RWPE2 (cell line): ENCODE measurements around the gene ARHGEF9.
A peak's percentile ranks its signal among the peaks of the same experiment; 100 is the strongest.

Experiments
- ATAC-seq: fragments of 200-7000 bp; cut with Tn5 transposase; 3 replicates; pipeline ENCODE4 v1.9.1; 2021; ENCODE audit warnings: low read depth
- DNase-seq: peaks from one replicate; pipeline ENCODE4 v3.0.0-alpha.2; 2020; ENCODE audit warnings: low spot score
- H3K27ac ChIP-seq: fragments of 450-650 bp; 2 replicates; pipeline ENCODE4 v1.5.1; 2017; ENCODE audit warnings: mild to moderate bottlenecking; ENCODE audit not compliant: poor library complexity, severe bottlenecking
- H3K27me3 ChIP-seq: fragments of 250-450 bp; sonication (Bioruptor Pico); 2 replicates; pipeline ENCODE4 v1.5.1; 2021; ENCODE audit warnings: mild to moderate bottlenecking, moderate library complexity; ENCODE audit not compliant: insufficient read depth, poor library complexity, severe bottlenecking
- H3K36me3 ChIP-seq: fragments of 250-450 bp; sonication (Bioruptor Pico); 2 replicates; pipeline ENCODE4 v1.5.1; 2020; ENCODE audit warnings: low read depth, mild to moderate bottlenecking, moderate library complexity
- H3K4me1 ChIP-seq: fragments of 250-450 bp; sonication (Bioruptor Pico); 2 replicates; pipeline ENCODE4 v1.5.1; 2021; ENCODE audit warnings: mild to moderate bottlenecking, moderate library complexity; ENCODE audit not compliant: insufficient read depth, poor library complexity, severe bottlenecking
- H3K4me3 ChIP-seq: fragments of 250-450 bp; sonication (Bioruptor Pico); 2 replicates; pipeline ENCODE4 v1.5.1; 2021; ENCODE audit warnings: mild to moderate bottlenecking, moderate library complexity; ENCODE audit not compliant: severe bottlenecking
- H3K9me3 ChIP-seq: fragments of 250-450 bp; sonication (Bioruptor Pico); 2 replicates; pipeline ENCODE4 v1.5.1; 2021; ENCODE audit warnings: mild to moderate bottlenecking, moderate library complexity; ENCODE audit not compliant: severe bottlenecking
- CTCF ChIP-seq: fragments of 450-650 bp; IDR thresholded peaks from one replicate; pipeline ENCODE4 v1.5.1; 2017; ENCODE audit warnings: mild to moderate bottlenecking, moderate library complexity; ENCODE audit not compliant: poor library complexity, severe bottlenecking

The ARHGEF9 gene

GRCh38 chrX:63782515-63782914 is 2.5 kb downstream of the ARHGEF9 start:
- DNase-seq (no peak), ATAC-seq (no peak)
- Histone ChIP-seq H3K27me3 (no peaks in the 10 kb centered on the region), H3K9me3 (no peaks in the 10 kb centered on the region), H3K4me1 (no peaks in the 10 kb centered on the region), H3K36me3 (no peaks in the 10 kb centered on the region), H3K27ac (no peak overlapping the region), H3K4me3 (no peak overlapping the region)
- TF ChIP-seq CTCF = no peak

- no peaks in the 10 kb centered on the region for H3K27me3 ChIP-seq
- H3K36me3 ChIP-seq = no peaks in the 10 kb centered on the region
- H3K4me1 ChIP-seq = no peaks in the 10 kb centered on the region
- H3K27ac ChIP-seq = no peak overlapping the region
- H3K4me3 ChIP-seq = no peak overlapping the region
- no peaks in the 10 kb centered on the region for H3K9me3 ChIP-seq
- no peak for ATAC-seq
- DNase-seq = no peak
- no peak for TF ChIP-seq CTCF
Measured at GRCh38 chrX:63768760-63769159, 16.3 kb downstream of the ARHGEF9 start.

- Histone ChIP-seq H3K27ac (no peak overlapping the region), H3K9me3 (no peaks in the 10 kb centered on the region), H3K27me3 (no peaks in the 10 kb centered on the region), H3K4me3 (no peak overlapping the region), H3K36me3 (no peaks in the 10 kb centered on the region), H3K4me1 (no peaks in the 10 kb centered on the region)
- TF ChIP-seq CTCF = no peak
- ATAC-seq = no peak
- no peak for DNase-seq
Measured at GRCh38 chrX:63765712-63766111, 19.3 kb downstream of the ARHGEF9 start.

- no peaks in the 10 kb centered on the region for H3K27me3 ChIP-seq
- no peak overlapping the region for H3K4me3 ChIP-seq
- H3K9me3 ChIP-seq = no peaks in the 10 kb centered on the region
- peak; percentile 77 for ATAC-seq
- no peak for DNase-seq
- no peaks in the 10 kb centered on the region for H3K4me1 ChIP-seq
- H3K36me3 ChIP-seq = no peaks in the 10 kb centered on the region
- H3K27ac ChIP-seq = no peak overlapping the region
- TF ChIP-seq CTCF = no peak
Measured at GRCh38 chrX:63764946-63765345, 20.1 kb downstream of the ARHGEF9 start.

GRCh38 chrX:63761639-63762038 is 23.4 kb downstream of the ARHGEF9 start:
- no peaks in the 10 kb centered on the region for H3K4me1 ChIP-seq
- no peaks in the 10 kb centered on the region for H3K36me3 ChIP-seq
- no peak overlapping the region for H3K27ac ChIP-seq
- H3K27me3 ChIP-seq = no peaks in the 10 kb centered on the region
- no peak for ATAC-seq
- no peaks in the 10 kb centered on the region for H3K9me3 ChIP-seq
- TF ChIP-seq CTCF = no peak
- H3K4me3 ChIP-seq = no peak overlapping the region
- DNase-seq = no peak
